ENCODE results near the gene CFAP161.

- no peak for TF ChIP-seq CTCF (IDR thresholded peaks at IDR 0.05; ENCODE audit: borderline replicate concordance, extremely low read depth, low read length, poor library complexity, severe bottlenecking)
- no peak for TF ChIP-seq EZH2 (IDR thresholded peaks at IDR 0.05; ENCODE audit: borderline replicate concordance, low read depth, low read length, severe bottlenecking)
These were observed 42.0 kb upstream of the CFAP161 start for GRCh38 chr15:81091889-81092558.
